ENCODE results near the gene CTXN2.

The CTXN2 gene

DNA sequence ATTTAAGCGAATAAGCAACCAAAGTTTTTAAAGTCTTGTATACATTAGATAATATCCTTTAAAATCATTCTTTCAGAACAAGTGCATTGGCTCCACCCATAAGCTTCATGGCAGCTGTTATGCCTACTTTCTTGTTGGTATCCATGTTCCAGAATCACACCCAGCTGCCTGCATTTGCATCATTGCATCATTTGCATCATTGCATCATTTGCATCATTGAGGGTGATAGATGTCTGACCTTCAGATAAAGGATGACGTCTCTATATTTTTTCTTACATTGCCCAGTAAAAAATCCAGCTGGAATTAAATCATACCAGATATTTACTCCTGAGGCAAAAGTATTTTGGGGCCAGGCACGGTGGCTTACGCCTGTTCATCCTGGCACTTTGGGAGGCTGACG, 56.9 kb downstream of the CTXN2 start:
- Histone ChIP-seq H3K4me1 (ENCODE audit: control insufficient read depth, insufficient read depth, low read length) (no peaks in the 10 kb centered on the region), H3K9me3 (ENCODE audit: control insufficient read depth, low read length) (no peaks in the 10 kb centered on the region), H3K36me3 (ENCODE audit: control insufficient read depth, insufficient read depth, low read length) (no peaks in the 10 kb centered on the region), H3K27me3 (ENCODE audit: control insufficient read depth, insufficient read depth, low read length, poor library complexity, severe bottlenecking) (no peaks in the 10 kb centered on the region), H3K27ac (ENCODE audit: insufficient read depth, low read depth, low read length, poor library complexity, severe bottlenecking) (no peak overlapping the region), H3K4me3 (ENCODE audit: insufficient read depth, low read depth, low read length) (no peak overlapping the region)
- 92 to 96% methylated on average over 4 to 5 of the region's 5 CpGs for WGBS, 2 experiments

- Histone ChIP-seq H3K4me3 (ENCODE audit: insufficient read depth, low read depth, low read length) (no peak overlapping the region), H3K36me3 (ENCODE audit: control insufficient read depth, insufficient read depth, low read length) (no peaks in the 10 kb centered on the region), H3K4me1 (ENCODE audit: control insufficient read depth, insufficient read depth, low read length) (no peaks in the 10 kb centered on the region), H3K27me3 (ENCODE audit: control insufficient read depth, insufficient read depth, low read length, poor library complexity, severe bottlenecking) (no peaks in the 10 kb centered on the region), H3K27ac (ENCODE audit: insufficient read depth, low read depth, low read length, poor library complexity, severe bottlenecking) (no peak overlapping the region), H3K9me3 (ENCODE audit: control insufficient read depth, low read length) (no peaks in the 10 kb centered on the region)
- 60 to 75% methylated on average over 4 to 6 of the region's 6 CpGs for WGBS, 2 experiments
Measured at GRCh38 chr15:48250640-48251076, 59.2 kb downstream of the CTXN2 start.

- WGBS, 2 experiments: 76 to 90% methylated on average over 4 of the region's 4 CpGs
- no peaks in the 10 kb centered on the region for H3K9me3 ChIP-seq (ENCODE audit: control insufficient read depth, low read length)
- no peaks in the 10 kb centered on the region for H3K4me1 ChIP-seq (ENCODE audit: control insufficient read depth, insufficient read depth, low read length)
- no peak overlapping the region for H3K4me3 ChIP-seq (ENCODE audit: insufficient read depth, low read depth, low read length)
- H3K27me3 ChIP-seq (ENCODE audit: control insufficient read depth, insufficient read depth, low read length, poor library complexity, severe bottlenecking): no peaks in the 10 kb centered on the region
- H3K36me3 ChIP-seq (ENCODE audit: control insufficient read depth, insufficient read depth, low read length): no peaks in the 10 kb centered on the region
- H3K27ac ChIP-seq (ENCODE audit: insufficient read depth, low read depth, low read length, poor library complexity, severe bottlenecking): no peak overlapping the region
Measured at GRCh38 chr15:48253172-48253571, 61.7 kb downstream of the CTXN2 start.
